Measurements from ENCODE around the gene MEPCE. TPM values are rescaled to one million over a fixed set of nuclear protein-coding genes. Genes with fewer than 3 reads are reported as not detected.

Gene MEPCE
- total and polyA plus RNA-seq, 2 of the 8 experiments (the other 6 are each of a cell fraction or from before 2014, with no cell fraction given): 22.8 to 48.8 TPM

DNA sequence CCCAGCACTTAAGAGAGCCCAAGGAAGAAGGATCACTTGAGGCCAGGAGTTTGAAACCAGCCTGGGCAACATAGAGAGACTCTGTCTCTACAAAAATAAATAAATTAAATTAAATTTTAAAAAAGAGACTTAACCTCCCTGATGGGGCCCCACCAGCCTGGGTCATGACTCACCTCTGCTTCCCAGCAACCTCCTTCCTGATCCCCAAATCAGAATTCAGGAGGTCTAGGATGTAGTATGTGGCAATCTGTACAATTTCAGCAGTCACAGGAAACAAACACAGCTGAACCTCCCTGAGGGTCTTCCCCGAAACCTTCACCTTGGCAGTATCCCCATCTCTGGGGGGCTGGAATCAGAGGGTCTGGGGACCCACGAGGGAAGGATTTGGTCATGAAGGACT lies 16.4 kb downstream of the MEPCE start:
- H3K18ac ChIP-seq (ENCODE audit: extremely low read depth, low read length): no peak overlapping the region
- no peak overlapping the region for H4K5ac ChIP-seq (ENCODE audit: insufficient read length, low read depth, low read length)
- ChIA-PET CTCF (ENCODE audit: partially characterized antibody) (interaction anchor here (0.6 to 5.0 kb wide), 9 partner anchors 8 to 265 kb away, joined by 3 to 53 read pairs (median 4); partner anchors contain the start of gene MEPCE), POLR2A (ENCODE audit: partially characterized antibody) (interaction anchor here (0.6 to 6.2 kb wide), 4 partner anchors 10 to 23 kb away, joined by 3 to 62 read pairs (median 22); partner anchors contain the start of genes MEPCE, PPP1R35 and ZCWPW1)
- WGBS, 2 experiments (ENCODE audit: extremely low coverage in 1 of 2, insufficient coverage in 1 of 2, insufficient read length in 1 of 2, insufficient replicate concordance in 2 of 2, low coverage in 1 of 2, low lambda C conversion rate in 2 of 2, missing lambda C conversion rate in 1 of 2): 59% methylated on average over 2 of the region's 2 CpGs; no CpG with 5 or more reads in 1 of the 2 experiments
- no peaks in the 10 kb centered on the region for H3K27me3 ChIP-seq (replicated peaks in 1 of 4; ENCODE audit: control insufficient read depth in 3 of 4, extremely low read depth in 1 of 4, insufficient read depth in 3 of 4, low read length in 3 of 4)
- H3K27ac ChIP-seq (ENCODE audit: low read depth, low read length): no peak overlapping the region
- no peaks in the 10 kb centered on the region for H3K79me2 ChIP-seq (ENCODE audit: control insufficient read depth in 1 of 2, insufficient read depth in 2 of 2, low read length in 2 of 2)
- no peak overlapping the region for H2BK12ac ChIP-seq (ENCODE audit: low read depth, low read length)
- no peak overlapping the region for H4K8ac ChIP-seq (ENCODE audit: extremely low read depth, insufficient read depth, low read length)
- H2BK20ac ChIP-seq (ENCODE audit: low read length): no peak overlapping the region
- H2BK5ac ChIP-seq (ENCODE audit: low read depth, low read length): no peak overlapping the region
- no peak overlapping the region for H3K9ac ChIP-seq (replicated peaks in 1 of 4; ENCODE audit: extremely low read depth in 1 of 4, low read depth in 3 of 4, low read length in 3 of 4)
- no peaks in the 10 kb centered on the region for H4K20me1 ChIP-seq (replicated peaks in 1 of 2; ENCODE audit: control insufficient read depth in 1 of 2, insufficient read depth in 2 of 2, low read length in 2 of 2)
- H2BK15ac ChIP-seq (ENCODE audit: low read length): no peak overlapping the region
- H2BK120ac ChIP-seq (replicated peaks; ENCODE audit: low read depth, low read length): no peak overlapping the region
- no peaks in the 10 kb centered on the region for H3K9me3 ChIP-seq (ENCODE audit: insufficient read depth in 2 of 2, low read depth in 1 of 2, low read length in 1 of 2)
- no peak overlapping the region for H3K4me3 ChIP-seq (ENCODE audit: extremely low read depth in 1 of 4, insufficient read depth in 2 of 4, low read depth in 3 of 4, low read length in 4 of 4)
- H3K36me3 ChIP-seq (ENCODE audit: control insufficient read depth in 2 of 4, insufficient read depth in 4 of 4, low read length in 3 of 4): no peaks in the 10 kb centered on the region
- H3K79me1 ChIP-seq (ENCODE audit: low read depth, low read length): no peaks in the 10 kb centered on the region
- H3K4ac ChIP-seq (replicated peaks; ENCODE audit: insufficient read length, low read depth, low read length): no peak overlapping the region
- no peak overlapping the region for H3K56ac ChIP-seq (replicated peaks; ENCODE audit: insufficient read length, low read depth, low read length)
- TF ChIP-seq TCF12 (IDR thresholded peaks at IDR 0.05; ENCODE audit: low read depth, low read length) (no peak), ZNF274 (IDR thresholded peaks at IDR 0.05; ENCODE audit: borderline replicate concordance, extremely low read depth, low read length) (no peak), FOSL1 (IDR thresholded peaks at IDR 0.05; ENCODE audit: insufficient read depth, low read depth, low read length) (no peak), CEBPB (IDR thresholded peaks at IDR 0.05; ENCODE audit: low read depth, low read length) (no peak), CTBP2 (IDR thresholded peaks at IDR 0.05; ENCODE audit: borderline replicate concordance, insufficient read depth, insufficient read length, low read length) (no peak), SP2 (IDR thresholded peaks at IDR 0.05; ENCODE audit: low read length) (no peak), BACH1 (IDR thresholded peaks at IDR 0.05; ENCODE audit: low read length) (no peak)
- TF ChIP-seq, protein P1, sequence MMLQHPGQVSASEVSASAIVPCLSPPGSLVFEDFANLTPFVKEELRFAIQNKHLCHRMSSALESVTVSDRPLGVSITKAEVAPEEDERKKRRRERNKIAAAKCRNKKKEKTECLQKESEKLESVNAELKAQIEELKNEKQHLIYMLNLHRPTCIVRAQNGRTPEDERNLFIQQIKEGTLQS (IDR thresholded peaks at IDR 0.05; ENCODE audit: insufficient read depth, low read depth, low read length): no peak
- TF ChIP-seq, protein P2, sequence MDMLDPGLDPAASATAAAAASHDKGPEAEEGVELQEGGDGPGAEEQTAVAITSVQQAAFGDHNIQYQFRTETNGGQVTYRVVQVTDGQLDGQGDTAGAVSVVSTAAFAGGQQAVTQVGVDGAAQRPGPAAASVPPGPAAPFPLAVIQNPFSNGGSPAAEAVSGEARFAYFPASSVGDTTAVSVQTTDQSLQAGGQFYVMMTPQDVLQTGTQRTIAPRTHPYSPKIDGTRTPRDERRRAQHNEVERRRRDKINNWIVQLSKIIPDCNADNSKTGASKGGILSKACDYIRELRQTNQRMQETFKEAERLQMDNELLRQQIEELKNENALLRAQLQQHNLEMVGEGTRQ (IDR thresholded peaks at IDR 0.05; ENCODE audit: low read length): no peak
- DNase-seq (ENCODE audit: low read depth in 1 of 2, low spot score in 2 of 2) (no peak), FAIRE-seq (no peak)
- H3K4me2 ChIP-seq (ENCODE audit: insufficient read depth in 1 of 2, low read depth in 2 of 2, low read length in 2 of 2): no peak overlapping the region
- no peak overlapping the region for H2AK5ac ChIP-seq (ENCODE audit: low read depth, low read length)
- H3K23ac ChIP-seq (ENCODE audit: insufficient read length): no peak overlapping the region
- peaks cover 0 to 5% (median 2%) of the 10 kb centered on the region in 4 experiments; a peak in 3 of 7 replicates for H3K4me1 ChIP-seq (replicated peaks in 1 of 4; ENCODE audit: control insufficient read depth in 3 of 4, insufficient read depth in 4 of 4, low read length in 3 of 4)
- no peak overlapping the region for H4K91ac ChIP-seq (replicated peaks; ENCODE audit: insufficient read length, low read length)
- H2AFZ ChIP-seq (ENCODE audit: low read length): no peak overlapping the region
- no peak overlapping the region for H3K14ac ChIP-seq (ENCODE audit: insufficient read length)
- H3K23me2 ChIP-seq (ENCODE audit: low read depth, low read length): no peaks in the 10 kb centered on the region

Measured in H1 (cell line).